Measurements from ENCODE around the gene TTN. TPM values are rescaled to one million over a fixed set of nuclear protein-coding genes. Genes with fewer than 3 reads are reported as not detected.

The TTN gene
- total RNA-seq, 2 donors from 2014 or later, result 6.4 to 6.7 TPM

GRCh38 chr2:178479758-178480226 is 327.4 kb downstream of the TTN start:
- intact Hi-C loops (cut with DNase I), result loop anchor here in 1 of 2 donors (2.0 kb wide), 1 partner anchor 25 kb away; no protein-coding TSS in a partner anchor
- DNase-seq (ENCODE audit: low spot score), result no peak

- intact Hi-C loops (cut with DNase I), result loop anchor here in 1 of 2 donors (2.0 kb wide), 1 partner anchor 24 kb away; no protein-coding TSS in a partner anchor
- no peak for DNase-seq (ENCODE audit: low spot score)
Observed at GRCh38 chr2:178479275-178479616, 328.0 kb downstream of the TTN start.

DNA sequence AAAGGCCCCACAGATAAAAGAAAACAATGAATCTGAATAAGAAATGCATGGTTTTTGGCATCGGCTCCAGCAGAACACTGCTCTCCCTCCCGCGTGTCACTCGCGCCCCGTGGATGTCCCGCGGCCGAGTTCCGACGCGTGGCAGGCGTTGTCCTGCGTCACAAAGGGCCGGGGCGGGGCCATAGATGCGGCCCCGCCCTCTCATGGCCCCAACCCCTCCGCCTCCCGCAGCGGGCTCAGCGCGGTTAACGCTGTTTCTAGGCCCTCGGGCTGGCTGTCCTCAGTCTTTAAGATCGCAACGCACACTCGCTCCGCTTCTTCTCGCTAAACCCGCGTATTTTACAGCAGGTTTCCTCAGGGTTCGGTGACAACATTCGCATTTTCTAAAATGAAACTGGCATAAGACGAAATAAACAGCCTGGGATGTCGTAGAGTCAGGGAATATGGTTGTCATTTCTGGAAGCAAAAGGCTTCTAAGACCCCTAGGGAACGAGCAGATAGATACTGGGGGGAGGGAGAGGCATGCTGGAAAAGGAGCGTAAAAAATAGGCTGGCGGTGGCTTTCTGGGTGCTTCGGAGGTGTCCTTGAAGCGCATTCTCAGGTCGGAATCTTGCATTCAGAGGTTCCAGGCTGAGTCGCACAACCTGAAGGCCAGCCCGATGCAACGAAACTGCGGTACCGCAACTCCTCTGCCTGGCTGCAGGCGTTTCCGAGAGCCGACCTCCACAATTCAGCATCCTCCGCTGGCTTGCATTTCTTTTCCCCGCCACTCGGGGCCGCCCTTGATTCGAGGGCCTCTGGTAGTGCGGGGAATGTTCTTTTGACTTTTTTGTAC is 328.6 kb downstream of the TTN start, which contains the start of gene FKBP7:
FKBP7 (minus strand) TSS at position 162 of the 836 bp plus-strand sequence; CDS start at position 61, 101 bp downstream.
- peak; percentile 97 for DNase-seq (ENCODE audit: low spot score)
- intact Hi-C loops (cut with DNase I), result loop anchor here in 1 of 2 donors (2.0 kb wide), 1 partner anchor 24 kb away; no protein-coding TSS in a partner anchor

GRCh38 chr2:178478130-178478438 is 329.1 kb downstream of the TTN start:
- intact Hi-C loops (cut with DNase I), result loop anchor here in 1 of 2 donors (2.0 kb wide), 1 partner anchor 23 kb away; no protein-coding TSS in a partner anchor
- DNase-seq (ENCODE audit: low spot score), result no peak

DNA sequence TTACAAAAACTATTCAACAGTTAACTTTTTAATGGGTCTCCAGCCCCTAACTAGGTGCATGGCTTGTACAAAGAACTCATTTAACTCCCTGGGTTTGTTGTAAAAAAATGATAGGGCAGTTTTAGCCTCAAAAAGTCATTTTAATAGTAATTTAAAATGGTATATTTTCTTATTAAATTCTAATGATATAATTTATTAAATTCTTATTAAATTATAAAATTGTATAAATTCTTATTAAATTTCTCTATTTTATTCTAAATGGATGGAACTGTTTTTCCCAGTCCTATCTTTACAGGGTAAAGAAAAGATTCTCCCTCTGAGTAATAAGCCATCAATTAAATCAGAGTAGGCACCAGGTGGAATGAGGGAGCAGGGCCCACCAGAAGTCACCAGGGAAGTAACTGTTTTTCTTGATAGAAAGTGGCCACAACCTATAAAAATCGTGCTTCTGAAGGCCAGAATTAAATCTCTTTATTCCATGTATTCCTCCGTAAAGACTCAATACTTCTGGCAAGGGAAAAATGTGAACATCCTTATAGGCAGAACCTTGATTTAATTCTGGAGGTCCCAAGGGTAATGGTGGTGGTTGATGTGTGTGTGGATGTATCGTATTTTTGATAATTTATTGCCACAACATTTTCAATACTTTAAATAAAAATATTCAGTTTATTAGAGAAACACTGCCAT is 329.6 kb downstream of the TTN start:
- no peak for DNase-seq (ENCODE audit: low spot score)
- intact Hi-C loops (cut with DNase I), result loop anchor here in 1 of 2 donors (2.0 kb wide), 1 partner anchor 23 kb away; no protein-coding TSS in a partner anchor

- no peak for DNase-seq (ENCODE audit: low spot score)
- intact Hi-C loops (cut with DNase I), result no loop called here
Observed at GRCh38 chr2:178476477-178476876, 330.7 kb downstream of the TTN start.

Other genes starting within 250 kb of the TTN start
- gene CCDC141, start 242.7 kb upstream of the TTN start, total RNA-seq, result 1 to 10 TPM; 6.2 to 6.7 TPM

Measured in posterior vena cava (tissue), 2 donors.